KMS-11 (cell line): ENCODE results near the gene PLSCR4.

Experiments used
- H2AFZ ChIP-seq: fragments of 200-600 bp; sonication (generic); 2 replicates; pipeline ENCODE4 v1.6.1; 2016; ENCODE audit warnings: antibody characterized with exemption, mixed run types, low read depth
- H3K27ac ChIP-seq: fragments of 200-600 bp; sonication (generic); 2 replicates; pipeline ENCODE4 v1.6.1; 2016; ENCODE audit warnings: mild to moderate bottlenecking, mixed run types
- H3K27me3 ChIP-seq: fragments of 200-600 bp; sonication (generic); 2 replicates; pipeline ENCODE4 v1.6.1; 2017; ENCODE audit warnings: mild to moderate bottlenecking, low read depth, mixed run types, moderate library complexity; ENCODE audit not compliant: insufficient read depth
- H3K36me3 ChIP-seq: fragments of 200-600 bp; sonication (generic); 2 replicates; pipeline ENCODE4 v1.6.1; 2017; ENCODE audit warnings: mild to moderate bottlenecking, mixed run types; ENCODE audit not compliant: insufficient read depth
- H3K4me1 ChIP-seq: fragments of 200-600 bp; sonication (generic); 2 replicates; pipeline ENCODE4 v1.6.1; 2016; ENCODE audit warnings: mild to moderate bottlenecking, low read depth, mixed run types; ENCODE audit not compliant: poor library complexity, severe bottlenecking
- H3K4me2 ChIP-seq: fragments of 200-600 bp; sonication (generic); 2 replicates; pipeline ENCODE4 v1.7.0; 2016; ENCODE audit warnings: mild to moderate bottlenecking, mixed run types
- H3K4me3 ChIP-seq: fragments of 200-600 bp; sonication (generic); IDR thresholded peaks from 2 replicates; pipeline ENCODE4 v1.6.1; 2017; ENCODE audit warnings: low read depth, low read length, mixed read lengths; ENCODE audit not compliant: insufficient read depth
- H3K79me2 ChIP-seq: fragments of 200-600 bp; sonication (generic); 2 replicates; pipeline ENCODE4 v1.6.1; 2016; ENCODE audit warnings: low read depth, mixed run types; ENCODE audit not compliant: insufficient read depth
- H3K9ac ChIP-seq: fragments of 200-600 bp; sonication (generic); 2 replicates; pipeline ENCODE4 v1.6.1; 2016; ENCODE audit warnings: mild to moderate bottlenecking, mixed run types
- H4K20me1 ChIP-seq: fragments of 200-600 bp; sonication (generic); 2 replicates; pipeline ENCODE4 v1.6.1; 2016; ENCODE audit warnings: mild to moderate bottlenecking, mixed run types; ENCODE audit not compliant: insufficient read depth
- TF ChIP-seq, protein P1 (sequence below): fragments of 200-600 bp; sonication (generic); conservative IDR thresholded peaks from 2 replicates; pipeline ENCODE4 v1.6.1; 2017; ENCODE audit warnings: low read depth, mild to moderate bottlenecking, antibody characterized with exemption, low read length, moderate library complexity, mixed read lengths

Gene PLSCR4

DNA sequence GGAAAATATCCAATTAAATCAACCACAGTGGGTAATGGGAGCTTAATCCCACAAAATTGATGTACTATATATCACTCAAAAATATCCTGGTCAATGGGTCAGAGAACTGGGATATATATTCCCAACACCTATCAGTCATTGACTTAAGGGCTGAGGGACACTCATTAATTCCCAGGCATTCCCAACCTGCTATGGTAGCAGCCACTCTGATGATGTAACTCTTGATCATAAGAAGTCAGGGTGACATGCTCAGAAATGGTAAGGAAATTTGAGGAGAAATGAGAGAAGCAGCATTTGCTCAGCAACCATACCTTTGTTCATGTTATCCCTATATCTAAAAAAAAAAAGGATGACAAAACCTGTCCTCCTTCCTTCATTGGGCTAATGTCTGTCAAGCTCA is 86.8 kb downstream of the PLSCR4 start:
- TF ChIP-seq, protein P1, sequence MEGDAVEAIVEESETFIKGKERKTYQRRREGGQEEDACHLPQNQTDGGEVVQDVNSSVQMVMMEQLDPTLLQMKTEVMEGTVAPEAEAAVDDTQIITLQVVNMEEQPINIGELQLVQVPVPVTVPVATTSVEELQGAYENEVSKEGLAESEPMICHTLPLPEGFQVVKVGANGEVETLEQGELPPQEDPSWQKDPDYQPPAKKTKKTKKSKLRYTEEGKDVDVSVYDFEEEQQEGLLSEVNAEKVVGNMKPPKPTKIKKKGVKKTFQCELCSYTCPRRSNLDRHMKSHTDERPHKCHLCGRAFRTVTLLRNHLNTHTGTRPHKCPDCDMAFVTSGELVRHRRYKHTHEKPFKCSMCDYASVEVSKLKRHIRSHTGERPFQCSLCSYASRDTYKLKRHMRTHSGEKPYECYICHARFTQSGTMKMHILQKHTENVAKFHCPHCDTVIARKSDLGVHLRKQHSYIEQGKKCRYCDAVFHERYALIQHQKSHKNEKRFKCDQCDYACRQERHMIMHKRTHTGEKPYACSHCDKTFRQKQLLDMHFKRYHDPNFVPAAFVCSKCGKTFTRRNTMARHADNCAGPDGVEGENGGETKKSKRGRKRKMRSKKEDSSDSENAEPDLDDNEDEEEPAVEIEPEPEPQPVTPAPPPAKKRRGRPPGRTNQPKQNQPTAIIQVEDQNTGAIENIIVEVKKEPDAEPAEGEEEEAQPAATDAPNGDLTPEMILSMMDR = no peak
- H3K79me2 ChIP-seq = no peaks in the 10 kb centered on the region
- H3K36me3 ChIP-seq = no peaks in the 10 kb centered on the region
- H3K27ac ChIP-seq = no peak overlapping the region
- no peak overlapping the region for H3K4me3 ChIP-seq
- no peak overlapping the region for H2AFZ ChIP-seq
- H3K4me1 ChIP-seq = no peaks in the 10 kb centered on the region
- H3K27me3 ChIP-seq = no peaks in the 10 kb centered on the region
- H4K20me1 ChIP-seq = no peaks in the 10 kb centered on the region
- H3K4me2 ChIP-seq = no peak overlapping the region
- H3K9ac ChIP-seq = no peak overlapping the region

DNA sequence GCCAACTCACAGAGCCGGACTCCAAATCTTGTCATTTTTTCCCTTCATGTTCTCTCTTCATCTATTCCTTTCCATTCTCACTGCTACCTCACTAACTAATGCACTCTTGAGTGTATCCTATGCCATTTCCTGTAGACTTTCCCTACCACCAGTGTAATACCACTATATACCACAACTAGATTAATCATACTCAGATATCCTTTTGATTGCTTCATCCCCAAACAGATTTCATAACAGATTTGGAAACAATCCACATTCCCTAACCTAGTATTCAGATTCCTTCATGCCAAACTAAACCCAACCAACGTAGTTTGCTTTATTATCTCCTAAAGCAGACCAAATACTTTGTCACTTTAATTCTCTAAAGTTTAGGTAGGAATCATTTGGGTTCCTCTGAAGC is 87.3 kb downstream of the PLSCR4 start:
- Histone ChIP-seq H3K27ac (no peak overlapping the region), H2AFZ (no peak overlapping the region), H4K20me1 (no peaks in the 10 kb centered on the region), H3K9ac (no peak overlapping the region), H3K36me3 (no peaks in the 10 kb centered on the region), H3K79me2 (no peaks in the 10 kb centered on the region), H3K27me3 (no peaks in the 10 kb centered on the region), H3K4me3 (no peak overlapping the region), H3K4me1 (no peaks in the 10 kb centered on the region), H3K4me2 (no peak overlapping the region)
- TF ChIP-seq, protein P1 = no peak

DNA sequence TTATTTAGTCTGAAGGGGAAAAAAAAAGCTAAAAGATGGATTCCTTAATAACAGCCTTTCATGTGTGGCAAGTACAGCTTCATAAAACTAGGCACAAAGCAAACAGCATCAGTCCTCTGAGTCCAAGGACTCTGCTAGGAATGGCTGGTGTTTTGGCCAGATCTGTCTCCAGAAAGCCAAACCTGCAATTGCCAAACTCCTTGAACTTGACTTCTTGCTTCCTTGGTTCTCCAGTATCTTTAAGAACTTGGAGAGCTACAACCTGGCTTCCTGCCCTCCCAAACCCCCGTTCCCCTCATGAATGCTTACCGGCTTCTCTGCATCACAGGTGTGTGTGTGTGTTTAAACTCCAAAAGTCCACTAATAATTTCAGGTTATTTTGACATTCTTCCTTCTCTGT is 88.3 kb downstream of the PLSCR4 start:
- H3K79me2 ChIP-seq = no peaks in the 10 kb centered on the region
- no peaks in the 10 kb centered on the region for H3K27me3 ChIP-seq
- no peak overlapping the region for H3K27ac ChIP-seq
- H4K20me1 ChIP-seq = no peaks in the 10 kb centered on the region
- H3K4me3 ChIP-seq = no peak overlapping the region
- no peak overlapping the region for H2AFZ ChIP-seq
- H3K9ac ChIP-seq = no peak overlapping the region
- TF ChIP-seq, protein P1 = no peak
- H3K4me1 ChIP-seq = no peaks in the 10 kb centered on the region
- H3K36me3 ChIP-seq = no peaks in the 10 kb centered on the region
- H3K4me2 ChIP-seq = no peak overlapping the region

DNA sequence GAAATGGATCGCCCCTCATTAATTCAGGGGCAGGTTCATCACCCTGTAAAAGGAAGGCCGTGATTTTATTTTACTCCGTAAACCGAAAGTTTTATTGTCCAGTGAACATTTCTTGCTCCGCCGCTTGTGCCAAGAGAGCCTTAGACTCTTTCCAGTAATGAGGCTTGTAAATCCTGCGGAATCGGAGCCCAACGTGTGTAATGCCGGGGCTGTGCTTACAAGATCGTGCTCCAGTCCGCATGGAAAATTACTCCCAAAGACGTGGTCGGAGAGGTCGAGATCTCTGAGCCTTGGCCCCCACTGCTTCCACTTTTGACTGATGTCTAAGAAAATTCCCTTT is 89.3 kb downstream of the PLSCR4 start:
- no peak overlapping the region for H3K4me3 ChIP-seq
- TF ChIP-seq, protein P1 = no peak
- H2AFZ ChIP-seq = peak overlapping the region; percentile 56; the same call in 1 of the 2 replicates
- no peak overlapping the region for H3K9ac ChIP-seq
- no peak overlapping the region for H3K27ac ChIP-seq
- no peaks in the 10 kb centered on the region for H4K20me1 ChIP-seq
- no peaks in the 10 kb centered on the region for H3K36me3 ChIP-seq
- H3K79me2 ChIP-seq = no peaks in the 10 kb centered on the region
- H3K27me3 ChIP-seq = no peaks in the 10 kb centered on the region
- no peak overlapping the region for H3K4me2 ChIP-seq
- H3K4me1 ChIP-seq = peaks cover 3% of the 10 kb centered on the region
